B cell (primary cell): ENCODE results near the gene CHD2.

Experiments used
- CTCF ChIP-seq: fragments of 200-600 bp; IDR thresholded peaks from one replicate; pipeline ENCODE4 v1.8.0; 2022; ENCODE audit warnings: antibody characterized with exemption, mild to moderate bottlenecking
- EZH2 ChIP-seq: IDR thresholded peaks from 2 replicates; pipeline ENCODE4 v1.6.1; 2012; ENCODE audit warnings: borderline replicate concordance, low read depth, mild to moderate bottlenecking, moderate library complexity, low read length; ENCODE audit not compliant: insufficient read depth, poor library complexity, severe bottlenecking

- TF ChIP-seq EZH2, result no peak
- no peak for TF ChIP-seq CTCF
Measured at GRCh38 chr15:92932946-92933649, 33.0 kb downstream of the CHD2 start.
